GM15510 (cell line): Measurements from ENCODE around the gene CCDC57.

ENCODE experiments used
- POLR2A ChIP-seq: IDR thresholded peaks from 3 replicates; pipeline ENCODE4 v1.6.1; 2011; ENCODE audit warnings: borderline replicate concordance; ENCODE audit not compliant: insufficient read length; ENCODE audit errors: extremely low read depth

The CCDC57 gene

GRCh38 chr17:82247182-82247823, 34.7 kb upstream of the CCDC57 start:
- no peak for TF ChIP-seq POLR2A

GRCh38 chr17:82246365-82247181, 33.9 kb upstream of the CCDC57 start:
- TF ChIP-seq POLR2A = no peak

GRCh38 chr17:82246040-82246364, 33.4 kb upstream of the CCDC57 start:
- TF ChIP-seq POLR2A = no peak

- no peak for TF ChIP-seq POLR2A
Measured at GRCh38 chr17:82245134-82246039, 32.7 kb upstream of the CCDC57 start.

GRCh38 chr17:82244413-82245133, 31.9 kb upstream of the CCDC57 start:
- no peak for TF ChIP-seq POLR2A

- TF ChIP-seq POLR2A = no peak
Measured at GRCh38 chr17:82243648-82244412, 31.2 kb upstream of the CCDC57 start.

- TF ChIP-seq POLR2A = no peak
Measured at GRCh38 chr17:82242977-82243647, 30.5 kb upstream of the CCDC57 start.

GRCh38 chr17:82242698-82242976, 30.0 kb upstream of the CCDC57 start:
- no peak for TF ChIP-seq POLR2A

- no peak for TF ChIP-seq POLR2A
Measured at GRCh38 chr17:82241926-82242697, 29.5 kb upstream of the CCDC57 start.

- TF ChIP-seq POLR2A = no peak
Measured at GRCh38 chr17:82241183-82241925, 28.7 kb upstream of the CCDC57 start.

GRCh38 chr17:82240506-82241182, 28.0 kb upstream of the CCDC57 start:
- TF ChIP-seq POLR2A = no peak
